ENCODE results near the gene ATP5F1C. TPM values are rescaled to one million over a fixed set of nuclear protein-coding genes. Genes with fewer than 3 reads are reported as not detected.

ATP5F1C gene
- total RNA-seq, 4 donors from 2014 or later, result 190 to 380 (median 339) TPM

DNA sequence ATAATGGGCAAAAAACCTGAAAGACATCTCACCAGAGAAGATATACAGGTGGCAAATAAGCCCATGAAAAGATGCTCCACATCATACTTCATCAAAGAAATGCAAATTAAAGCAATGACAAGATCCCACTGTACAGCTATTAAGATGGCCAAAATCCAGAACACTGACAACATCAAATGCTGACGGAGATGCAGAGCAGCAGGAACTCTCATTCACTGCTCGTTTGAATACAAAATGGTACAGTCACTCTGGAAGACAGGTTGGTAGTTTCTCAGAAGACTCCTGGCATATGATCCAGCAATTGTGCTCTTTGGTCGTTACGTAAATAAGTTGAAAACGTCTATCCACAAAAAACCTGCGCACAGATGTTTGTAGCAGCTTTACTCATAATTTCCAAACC is 35.7 kb upstream of the ATP5F1C start:
- no peaks in the 10 kb centered on the region for H3K27me3 ChIP-seq
- intact Hi-C loops (cut with DNase I), result no loop called here
- H3K9me3 ChIP-seq, result no peaks in the 10 kb centered on the region
- no peaks in the 10 kb centered on the region for H3K4me1 ChIP-seq
- no peak overlapping the region for H3K27ac ChIP-seq
- H3K36me3 ChIP-seq, result peaks cover 0 to 58% (median 25%) of the 10 kb centered on the region in 3 donors
- no peak overlapping the region for H3K4me3 ChIP-seq
- TF ChIP-seq, protein P1, sequence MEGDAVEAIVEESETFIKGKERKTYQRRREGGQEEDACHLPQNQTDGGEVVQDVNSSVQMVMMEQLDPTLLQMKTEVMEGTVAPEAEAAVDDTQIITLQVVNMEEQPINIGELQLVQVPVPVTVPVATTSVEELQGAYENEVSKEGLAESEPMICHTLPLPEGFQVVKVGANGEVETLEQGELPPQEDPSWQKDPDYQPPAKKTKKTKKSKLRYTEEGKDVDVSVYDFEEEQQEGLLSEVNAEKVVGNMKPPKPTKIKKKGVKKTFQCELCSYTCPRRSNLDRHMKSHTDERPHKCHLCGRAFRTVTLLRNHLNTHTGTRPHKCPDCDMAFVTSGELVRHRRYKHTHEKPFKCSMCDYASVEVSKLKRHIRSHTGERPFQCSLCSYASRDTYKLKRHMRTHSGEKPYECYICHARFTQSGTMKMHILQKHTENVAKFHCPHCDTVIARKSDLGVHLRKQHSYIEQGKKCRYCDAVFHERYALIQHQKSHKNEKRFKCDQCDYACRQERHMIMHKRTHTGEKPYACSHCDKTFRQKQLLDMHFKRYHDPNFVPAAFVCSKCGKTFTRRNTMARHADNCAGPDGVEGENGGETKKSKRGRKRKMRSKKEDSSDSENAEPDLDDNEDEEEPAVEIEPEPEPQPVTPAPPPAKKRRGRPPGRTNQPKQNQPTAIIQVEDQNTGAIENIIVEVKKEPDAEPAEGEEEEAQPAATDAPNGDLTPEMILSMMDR (IDR thresholded peaks at IDR 0.05), result no peak
- no peak for TF ChIP-seq POLR2A (IDR thresholded peaks at IDR 0.05)
- DNase-seq, result no peak
- 90 to 93% methylated on average over 6 of the region's 6 CpGs for WGBS, 2 donors

GRCh38 chr10:7755103-7755502 is 32.9 kb upstream of the ATP5F1C start:
- Histone ChIP-seq H3K4me1 (no peaks in the 10 kb centered on the region), H3K9me3 (no peaks in the 10 kb centered on the region), H3K36me3 (peaks cover 0 to 86% (median 32%) of the 10 kb centered on the region in 3 donors), H3K27ac (no peak overlapping the region), H3K27me3 (no peaks in the 10 kb centered on the region), H3K4me3 (no peak overlapping the region)
- no peak for TF ChIP-seq POLR2A (IDR thresholded peaks at IDR 0.05)
- TF ChIP-seq, protein P1 (IDR thresholded peaks at IDR 0.05), result no peak
- intact Hi-C loops (cut with DNase I), result no loop called here
- DNase-seq, result no peak
- WGBS, 2 donors, result 96 to 100% methylated on average over 3 of the region's 3 CpGs

GRCh38 chr10:7756360-7756992 is 31.5 kb upstream of the ATP5F1C start:
- no peaks in the 10 kb centered on the region for H3K4me1 ChIP-seq
- no peaks in the 10 kb centered on the region for H3K9me3 ChIP-seq
- TF ChIP-seq, protein P1 (IDR thresholded peaks at IDR 0.05), result peak in 2 of 6 experiments; percentile 25 to 29
- no peak for TF ChIP-seq POLR2A (IDR thresholded peaks at IDR 0.05)
- 71 to 75% methylated on average over 6 to 7 of the region's 7 CpGs for WGBS, 2 donors
- H3K36me3 ChIP-seq, result peaks cover 0 to 95% (median 35%) of the 10 kb centered on the region in 3 donors
- no peaks in the 10 kb centered on the region for H3K27me3 ChIP-seq
- no peak overlapping the region for H3K4me3 ChIP-seq
- no peak for DNase-seq
- no peak overlapping the region for H3K27ac ChIP-seq
- intact Hi-C loops (cut with DNase I), result no loop called here

DNA sequence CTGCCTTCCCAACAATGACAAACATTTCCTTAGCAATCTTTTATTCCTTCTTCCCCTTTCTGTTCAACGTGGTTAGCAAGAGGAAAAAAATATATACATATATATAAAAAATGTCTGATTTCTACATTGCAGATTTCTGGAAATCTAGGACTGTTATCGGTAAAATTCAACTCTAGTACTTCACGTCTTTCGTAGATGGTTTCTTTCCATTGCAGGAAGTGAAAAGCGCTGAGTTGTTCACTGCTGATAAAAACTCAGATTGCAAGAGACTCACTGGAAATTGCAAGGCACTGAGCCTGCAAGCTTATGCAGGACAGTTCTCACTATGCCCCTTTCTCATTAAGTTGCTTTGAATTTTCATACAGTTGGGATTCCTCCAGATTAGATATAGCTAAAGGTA is 24.0 kb upstream of the ATP5F1C start:
- DNase-seq, result no peak
- TF ChIP-seq, protein P1 (IDR thresholded peaks at IDR 0.05), result no peak
- no peak for TF ChIP-seq POLR2A (IDR thresholded peaks at IDR 0.05)
- Histone ChIP-seq H3K9me3 (no peaks in the 10 kb centered on the region), H3K4me1 (no peaks in the 10 kb centered on the region), H3K27ac (no peak overlapping the region), H3K36me3 (peaks cover 0 to 100% (median 16%) of the 10 kb centered on the region in 3 donors), H3K4me3 (no peak overlapping the region), H3K27me3 (no peaks in the 10 kb centered on the region)
- 67 to 75% methylated on average over 5 of the region's 5 CpGs for WGBS, 2 donors
- intact Hi-C loops (cut with DNase I), result no loop called here

DNA sequence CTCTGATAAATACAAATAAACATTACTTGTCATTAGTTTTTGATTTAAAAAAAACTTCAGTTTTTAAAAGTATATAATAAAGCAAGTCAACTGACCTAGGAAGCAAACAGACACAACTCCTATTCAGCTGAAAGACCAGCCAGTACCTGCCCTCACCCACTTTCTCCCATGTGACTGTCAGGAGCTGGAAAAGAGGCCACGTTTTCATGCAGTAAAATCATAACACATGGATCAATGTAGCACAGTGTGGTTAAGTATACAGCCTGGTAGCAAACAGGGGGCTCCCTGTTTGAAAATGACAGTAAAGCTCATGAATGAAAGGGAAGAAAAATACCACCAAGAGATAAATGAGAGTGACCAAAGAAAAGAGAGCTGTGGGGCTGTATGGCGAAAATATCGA is 21.7 kb upstream of the ATP5F1C start:
- TF ChIP-seq, protein P1 (IDR thresholded peaks at IDR 0.05), result no peak
- TF ChIP-seq POLR2A (IDR thresholded peaks at IDR 0.05), result no peak
- Histone ChIP-seq H3K27ac (no peak overlapping the region), H3K4me1 (no peaks in the 10 kb centered on the region), H3K27me3 (no peaks in the 10 kb centered on the region), H3K36me3 (peaks cover 0 to 100% (median 13%) of the 10 kb centered on the region in 3 donors), H3K9me3 (no peaks in the 10 kb centered on the region), H3K4me3 (no peak overlapping the region)
- intact Hi-C loops (cut with DNase I), result no loop called here
- no peak for DNase-seq
- 75 to 87% methylated on average over 3 of the region's 3 CpGs for whole genome bisulfite sequencing, 2 donors
